GM19452 (cell line): ENCODE data around the gene PGM1.

Experiments
- ATAC-seq: cut with Tn5 transposase; IDR thresholded peaks from one replicate; pipeline ENCODE4 v1.9.1; 2021; ENCODE audit not compliant: unreplicated experiment

PGM1 gene

GRCh38 chr1:63630666-63631065 lies 37.5 kb downstream of the PGM1 start:
- ATAC-seq, result no peak

GRCh38 chr1:63632110-63632509 lies 38.9 kb downstream of the PGM1 start:
- ATAC-seq, result no peak

GRCh38 chr1:63633281-63633680 lies 40.1 kb downstream of the PGM1 start:
- no peak for ATAC-seq

- no peak for ATAC-seq
Measured at GRCh38 chr1:63634471-63634870, 41.3 kb downstream of the PGM1 start.

GRCh38 chr1:63635681-63636080 lies 42.5 kb downstream of the PGM1 start:
- no peak for ATAC-seq

- no peak for ATAC-seq
Measured at GRCh38 chr1:63636192-63637105, 43.2 kb downstream of the PGM1 start.

- no peak for ATAC-seq
Measured at GRCh38 chr1:63638471-63638870, 45.3 kb downstream of the PGM1 start.

- ATAC-seq, result no peak
Measured at GRCh38 chr1:63638875-63639274, 45.7 kb downstream of the PGM1 start.

- no peak for ATAC-seq
Measured at GRCh38 chr1:63640633-63641567, 47.7 kb downstream of the PGM1 start.

GRCh38 chr1:63641615-63642014 lies 48.4 kb downstream of the PGM1 start:
- ATAC-seq, result no peak

- ATAC-seq, result no peak
Measured at GRCh38 chr1:63642901-63643300, 49.7 kb downstream of the PGM1 start.

GRCh38 chr1:63643517-63643916 lies 50.3 kb downstream of the PGM1 start:
- no peak for ATAC-seq

GRCh38 chr1:63643926-63644325 lies 50.7 kb downstream of the PGM1 start:
- no peak for ATAC-seq

GRCh38 chr1:63645317-63645716 lies 52.1 kb downstream of the PGM1 start:
- ATAC-seq, result no peak

- no peak for ATAC-seq
Measured at GRCh38 chr1:63648689-63649088, 55.5 kb downstream of the PGM1 start.

- ATAC-seq, result no peak
Measured at GRCh38 chr1:63651161-63651701, 58.0 kb downstream of the PGM1 start.

- no peak for ATAC-seq
Measured at GRCh38 chr1:63653976-63654375, 60.8 kb downstream of the PGM1 start.

GRCh38 chr1:63659448-63659847 lies 66.2 kb downstream of the PGM1 start:
- ATAC-seq, result no peak

GRCh38 chr1:63662056-63662836 lies 69.0 kb downstream of the PGM1 start:
- no peak for ATAC-seq

GRCh38 chr1:63662841-63663240 lies 69.6 kb downstream of the PGM1 start:
- ATAC-seq, result no peak

- no peak for ATAC-seq
Measured at GRCh38 chr1:63663301-63663700, 70.1 kb downstream of the PGM1 start.
